Stimulated activated CD8-positive, alpha-beta memory T cell treated with anti-CD3 and anti-CD28 coated beads, Interleukin-15, amount 100 ng/mL, for 4 hours (primary cell): ENCODE results near the gene ZNF689.
"Not testable (repeated sequence)": the region's sequence is repeated elsewhere in the genome, so short reads cannot be mapped to it uniquely, and the experiment has no call there.

ENCODE experiments used
- DNase-seq, 2 donors: peaks; one replicate each; pipeline ENCODE4 v3.0.0-alpha.2; 2020; ENCODE audit warnings: low read depth in 2 of 2

The ZNF689 gene

GRCh38 chr16:30636599-30636998, 26.4 kb upstream of the ZNF689 start:
- DNase-seq: no peak

GRCh38 chr16:30633526-30633925, 23.3 kb upstream of the ZNF689 start:
- DNase-seq: no peak

- not testable (repeated sequence) for DNase-seq
These were observed 22.3 kb upstream of the ZNF689 start for GRCh38 chr16:30632454-30632853.

GRCh38 chr16:30628628-30629540, 18.7 kb upstream of the ZNF689 start:
- peak; percentile 47 to 74 for DNase-seq

GRCh38 chr16:30626236-30626635, 16.0 kb upstream of the ZNF689 start:
- DNase-seq: no peak

- DNase-seq: no peak
These were observed 13.5 kb upstream of the ZNF689 start for GRCh38 chr16:30623536-30624283.

- no peak for DNase-seq
These were observed 12.4 kb upstream of the ZNF689 start for GRCh38 chr16:30622455-30623032.

GRCh38 chr16:30621765-30622164, 11.6 kb upstream of the ZNF689 start:
- DNase-seq: no peak

- no peak for DNase-seq
These were observed 10.0 kb upstream of the ZNF689 start for GRCh38 chr16:30620169-30620568.

- DNase-seq: no peak
These were observed 9.4 kb upstream of the ZNF689 start for GRCh38 chr16:30619638-30620037.

GRCh38 chr16:30619202-30619601, 9.0 kb upstream of the ZNF689 start:
- DNase-seq: no peak

- peak; percentile 13 to 18 for DNase-seq
These were observed 5.3 kb upstream of the ZNF689 start for GRCh38 chr16:30615358-30616091.

GRCh38 chr16:30609002-30609925, 925 bp downstream of the ZNF689 start:
- no peak for DNase-seq

- DNase-seq: no peak
These were observed 4.2 kb downstream of the ZNF689 start for GRCh38 chr16:30606004-30606403.

GRCh38 chr16:30605158-30605557, 5.0 kb downstream of the ZNF689 start:
- no peak for DNase-seq

GRCh38 chr16:30604316-30604947, 5.8 kb downstream of the ZNF689 start:
- DNase-seq: no peak

- DNase-seq: no peak
These were observed 6.3 kb downstream of the ZNF689 start for GRCh38 chr16:30603945-30604315.

- no peak for DNase-seq
These were observed 7.4 kb downstream of the ZNF689 start for GRCh38 chr16:30602616-30603277.

GRCh38 chr16:30601966-30602365, 8.2 kb downstream of the ZNF689 start:
- no peak for DNase-seq

GRCh38 chr16:30600929-30601328, 9.3 kb downstream of the ZNF689 start:
- DNase-seq: no peak
